Right atrium auricular region (tissue), 2 donors: Measurements from ENCODE around the gene TMEM87B. TPM values are rescaled to one million over a fixed set of nuclear protein-coding genes. Genes with fewer than 3 reads are reported as not detected.
"Not testable (repeated sequence)": the region's sequence is repeated elsewhere in the genome, so short reads cannot be mapped to it uniquely, and the experiment has no call there.

Experiments used
- DNase-seq: peaks from one replicate; pipeline ENCODE4 v3.0.0-alpha.2; 2019; ENCODE audit warnings: low spot score
- H3K27ac ChIP-seq, 2 donors: fragments of 200-600 bp; sonication (generic); 1 replicate in 1 of 2; 2 replicates in 1 of 2; pipeline ENCODE4 v1.5.1; 2016 to 2019
- H3K27me3 ChIP-seq, 2 donors: fragments of 200-600 bp; sonication (generic); one replicate each; pipeline versions ENCODE4 v1.5.1 to v1.6.0; 2017 to 2019
- H3K36me3 ChIP-seq: fragments of 200-600 bp; sonication (generic); one replicate; pipeline ENCODE4 v1.5.1; 2016
- H3K4me1 ChIP-seq, 2 donors: fragments of 200-600 bp; sonication (generic); one replicate each; pipeline versions ENCODE4 v1.5.1 to v1.6.0; 2017 to 2019
- H3K4me3 ChIP-seq, 2 donors: fragments of 200-600 bp; sonication (generic); 1 replicate in 1 of 2; 2 replicates in 1 of 2; pipeline ENCODE4 v1.5.1; 2017 to 2019; ENCODE audit warnings: mild to moderate bottlenecking in 1 of 2, moderate library complexity in 1 of 2
- H3K9me3 ChIP-seq, 2 donors: fragments of 200-600 bp; sonication (generic); one replicate each; pipeline ENCODE4 v1.5.1; 2019
- total RNA-seq, 2 donors: library from RNA; depleted of rRNA; stranded (reverse); fragments of >200 nt; gene quantifications; one replicate each; pipeline ENCODE4 v1.1.0, GENCODE V29; 2016
- TF ChIP-seq, protein P1 (sequence below), 2 donors: fragments of 200-600 bp; sonication (generic); IDR thresholded peaks; one replicate each; pipeline ENCODE4 v1.5.1; 2019; ENCODE audit warnings: antibody characterized with exemption in 2 of 2

The TMEM87B gene
- total RNA-seq, 2 donors from 2014 or later = 7.7 to 8.8 TPM

GRCh38 chr2:112095681-112096080 lies 40.6 kb downstream of the TMEM87B start:
- Histone ChIP-seq H3K9me3 (no peaks in the 10 kb centered on the region), H3K4me3 (no peak overlapping the region), H3K27ac (no peak overlapping the region), H3K36me3 (peaks cover 17% of the 10 kb centered on the region), H3K27me3 (no peaks in the 10 kb centered on the region), H3K4me1 (no peaks in the 10 kb centered on the region)
- no peak for DNase-seq
- TF ChIP-seq, protein P1, sequence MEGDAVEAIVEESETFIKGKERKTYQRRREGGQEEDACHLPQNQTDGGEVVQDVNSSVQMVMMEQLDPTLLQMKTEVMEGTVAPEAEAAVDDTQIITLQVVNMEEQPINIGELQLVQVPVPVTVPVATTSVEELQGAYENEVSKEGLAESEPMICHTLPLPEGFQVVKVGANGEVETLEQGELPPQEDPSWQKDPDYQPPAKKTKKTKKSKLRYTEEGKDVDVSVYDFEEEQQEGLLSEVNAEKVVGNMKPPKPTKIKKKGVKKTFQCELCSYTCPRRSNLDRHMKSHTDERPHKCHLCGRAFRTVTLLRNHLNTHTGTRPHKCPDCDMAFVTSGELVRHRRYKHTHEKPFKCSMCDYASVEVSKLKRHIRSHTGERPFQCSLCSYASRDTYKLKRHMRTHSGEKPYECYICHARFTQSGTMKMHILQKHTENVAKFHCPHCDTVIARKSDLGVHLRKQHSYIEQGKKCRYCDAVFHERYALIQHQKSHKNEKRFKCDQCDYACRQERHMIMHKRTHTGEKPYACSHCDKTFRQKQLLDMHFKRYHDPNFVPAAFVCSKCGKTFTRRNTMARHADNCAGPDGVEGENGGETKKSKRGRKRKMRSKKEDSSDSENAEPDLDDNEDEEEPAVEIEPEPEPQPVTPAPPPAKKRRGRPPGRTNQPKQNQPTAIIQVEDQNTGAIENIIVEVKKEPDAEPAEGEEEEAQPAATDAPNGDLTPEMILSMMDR (IDR thresholded peaks at IDR 0.05) = no peak

DNA sequence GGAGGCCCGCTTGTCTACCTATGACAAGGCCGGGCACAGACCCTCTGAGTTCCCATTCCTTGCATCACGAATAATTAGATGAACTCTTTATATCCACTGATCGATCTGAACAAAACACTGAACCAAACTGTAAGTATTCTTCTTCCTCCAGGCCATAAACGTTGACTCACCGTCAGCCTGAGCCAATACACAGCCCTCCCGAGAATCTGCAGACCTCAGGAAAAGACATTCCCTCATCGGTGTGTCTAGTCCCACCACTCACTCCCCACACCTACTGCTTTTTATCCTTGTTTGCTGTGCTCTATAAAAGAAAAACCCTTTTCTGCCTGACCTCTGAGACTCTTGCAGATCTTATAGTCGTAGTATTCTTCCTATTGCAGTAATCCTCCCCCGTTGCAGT lies 41.0 kb downstream of the TMEM87B start:
- TF ChIP-seq, protein P1 (IDR thresholded peaks at IDR 0.05) = no peak
- Histone ChIP-seq H3K36me3 (peaks cover 17% of the 10 kb centered on the region), H3K4me1 (no peaks in the 10 kb centered on the region), H3K27ac (no peak overlapping the region), H3K4me3 (no peak overlapping the region), H3K27me3 (no peaks in the 10 kb centered on the region), H3K9me3 (no peaks in the 10 kb centered on the region)
- no peak for DNase-seq

GRCh38 chr2:112108178-112108832 lies 53.2 kb downstream of the TMEM87B start:
- no peak for DNase-seq
- H3K9me3 ChIP-seq = peaks cover 0 to 21% of the 10 kb centered on the region in 2 donors
- no peak overlapping the region for H3K4me3 ChIP-seq
- H3K27ac ChIP-seq = no peak overlapping the region
- TF ChIP-seq, protein P1 (IDR thresholded peaks at IDR 0.05) = no peak
- H3K4me1 ChIP-seq = no peaks in the 10 kb centered on the region
- peaks cover 20% of the 10 kb centered on the region for H3K36me3 ChIP-seq
- no peaks in the 10 kb centered on the region for H3K27me3 ChIP-seq

DNA sequence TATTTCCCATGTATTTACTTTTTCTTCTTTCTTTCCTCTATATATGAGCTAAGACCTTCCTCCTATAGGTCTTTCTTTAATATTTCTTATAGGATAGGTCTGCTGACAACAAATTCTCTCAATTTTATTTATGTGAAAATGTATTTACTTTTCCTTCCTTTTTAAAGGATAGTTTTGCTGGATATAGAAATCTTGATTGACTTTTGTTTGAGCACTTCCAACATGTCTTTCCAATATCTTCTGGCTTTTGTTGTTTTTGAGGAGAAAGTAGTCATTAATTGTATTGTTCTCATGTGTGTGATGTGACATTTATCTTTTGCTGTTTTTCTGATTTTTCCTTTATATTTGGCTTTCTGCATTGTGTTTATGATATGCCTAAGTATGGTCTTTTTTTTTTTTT lies 54.2 kb downstream of the TMEM87B start:
- Histone ChIP-seq H3K27me3 (no peaks in the 10 kb centered on the region), H3K36me3 (peaks cover 20% of the 10 kb centered on the region), H3K4me3 (no peak overlapping the region), H3K9me3 (peaks cover 0 to 21% of the 10 kb centered on the region in 2 donors), H3K27ac (no peak overlapping the region), H3K4me1 (no peaks in the 10 kb centered on the region)
- TF ChIP-seq, protein P1 (IDR thresholded peaks at IDR 0.05) = no peak
- DNase-seq = no peak

- Histone ChIP-seq H3K4me3 (no peak overlapping the region), H3K36me3 (peaks cover 20% of the 10 kb centered on the region), H3K9me3 (peaks cover 0 to 21% of the 10 kb centered on the region in 2 donors), H3K4me1 (no peaks in the 10 kb centered on the region), H3K27me3 (no peaks in the 10 kb centered on the region), H3K27ac (no peak overlapping the region)
- DNase-seq = no peak
- TF ChIP-seq, protein P1 (IDR thresholded peaks at IDR 0.05) = no peak
These were observed 55.9 kb downstream of the TMEM87B start for GRCh38 chr2:112110966-112111365.

GRCh38 chr2:112113354-112113753 lies 58.3 kb downstream of the TMEM87B start:
- Histone ChIP-seq H3K9me3 (peaks cover 0 to 16% of the 10 kb centered on the region in 2 donors), H3K36me3 (peaks cover 21% of the 10 kb centered on the region)
- not testable (repeated sequence) for H3K27me3 ChIP-seq, H3K4me3 ChIP-seq, DNase-seq, H3K4me1 ChIP-seq, H3K27ac ChIP-seq
